ENCODE measurements around the gene PEAR1.

PEAR1 gene

DNA sequence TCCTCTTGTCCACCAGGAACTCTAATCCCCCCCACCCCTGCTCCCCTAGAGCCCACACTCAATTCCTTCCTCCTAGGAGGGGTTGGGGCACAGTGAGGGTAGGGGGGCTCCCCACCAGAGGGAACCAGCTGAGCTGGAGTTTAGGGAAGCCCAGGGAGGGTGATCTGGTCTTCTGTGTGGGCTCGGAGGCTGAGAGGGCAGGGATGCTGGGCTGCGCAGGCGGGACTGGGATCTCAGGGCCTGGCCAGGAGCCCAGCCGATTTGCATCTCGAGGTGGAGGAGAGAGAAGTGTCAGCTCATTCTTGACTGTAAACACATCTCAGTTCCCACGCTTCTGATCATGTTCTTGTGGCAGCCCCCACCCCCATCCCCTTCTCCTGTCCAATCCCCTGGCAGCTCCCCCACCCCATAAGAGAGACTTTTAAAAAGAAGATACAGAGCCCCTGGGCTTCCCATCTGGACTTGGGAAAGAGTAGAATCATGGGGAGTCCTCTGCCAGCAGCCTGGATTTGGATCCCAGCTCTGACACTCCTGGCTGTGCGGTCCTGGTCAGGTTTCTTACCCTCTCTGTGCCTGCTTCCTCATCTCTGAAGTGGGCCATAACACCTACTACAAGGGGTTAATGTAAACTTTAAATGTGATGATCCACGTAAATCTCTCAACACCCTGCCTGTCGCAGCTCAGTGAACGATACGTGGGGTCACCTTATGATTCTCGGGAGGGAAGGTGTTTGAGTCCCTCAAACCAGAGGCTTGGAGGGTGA, 6.6 kb downstream of the PEAR1 start:
- TF ChIP-seq, protein P1, sequence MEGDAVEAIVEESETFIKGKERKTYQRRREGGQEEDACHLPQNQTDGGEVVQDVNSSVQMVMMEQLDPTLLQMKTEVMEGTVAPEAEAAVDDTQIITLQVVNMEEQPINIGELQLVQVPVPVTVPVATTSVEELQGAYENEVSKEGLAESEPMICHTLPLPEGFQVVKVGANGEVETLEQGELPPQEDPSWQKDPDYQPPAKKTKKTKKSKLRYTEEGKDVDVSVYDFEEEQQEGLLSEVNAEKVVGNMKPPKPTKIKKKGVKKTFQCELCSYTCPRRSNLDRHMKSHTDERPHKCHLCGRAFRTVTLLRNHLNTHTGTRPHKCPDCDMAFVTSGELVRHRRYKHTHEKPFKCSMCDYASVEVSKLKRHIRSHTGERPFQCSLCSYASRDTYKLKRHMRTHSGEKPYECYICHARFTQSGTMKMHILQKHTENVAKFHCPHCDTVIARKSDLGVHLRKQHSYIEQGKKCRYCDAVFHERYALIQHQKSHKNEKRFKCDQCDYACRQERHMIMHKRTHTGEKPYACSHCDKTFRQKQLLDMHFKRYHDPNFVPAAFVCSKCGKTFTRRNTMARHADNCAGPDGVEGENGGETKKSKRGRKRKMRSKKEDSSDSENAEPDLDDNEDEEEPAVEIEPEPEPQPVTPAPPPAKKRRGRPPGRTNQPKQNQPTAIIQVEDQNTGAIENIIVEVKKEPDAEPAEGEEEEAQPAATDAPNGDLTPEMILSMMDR (conservative IDR thresholded peaks at IDR 0.05; ENCODE audit: low read depth, low read length), result no peak

GRCh38 chr1:156900896-156901589, 7.5 kb downstream of the PEAR1 start:
- TF ChIP-seq, protein P1 (conservative IDR thresholded peaks at IDR 0.05; ENCODE audit: low read depth, low read length), result no peak
- DNase-seq (ENCODE audit: low read depth), result no peak
- H3K4me3 ChIP-seq (ENCODE audit: low read depth, low read length), result no peak overlapping the region

More for the DNA sequence above, 6.6 kb downstream of the PEAR1 start:
- H3K4me3 ChIP-seq (ENCODE audit: low read depth, low read length), result no peak overlapping the region
- peak; percentile 87 for DNase-seq (ENCODE audit: low read depth)

DNA sequence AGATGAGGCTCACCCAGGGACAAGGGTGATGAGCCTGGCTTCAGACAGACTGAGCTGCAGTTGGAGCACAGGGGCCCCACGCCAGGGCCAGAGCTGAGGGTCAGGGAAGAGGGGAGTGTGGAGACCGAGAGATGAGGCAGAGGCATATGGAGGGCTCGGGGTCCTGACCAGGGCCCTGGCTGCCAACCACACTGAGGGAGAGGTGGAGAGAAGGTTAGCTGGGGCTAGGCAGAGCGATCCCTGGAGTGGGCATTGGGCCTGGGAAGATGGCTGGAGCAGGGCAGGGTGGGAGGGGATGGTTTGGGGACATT, 8.0 kb downstream of the PEAR1 start:
- TF ChIP-seq, protein P1 (conservative IDR thresholded peaks at IDR 0.05; ENCODE audit: low read depth, low read length), result no peak
- no peak overlapping the region for H3K4me3 ChIP-seq (ENCODE audit: low read depth, low read length)
- no peak for DNase-seq (ENCODE audit: low read depth)

- no peak overlapping the region for H3K4me3 ChIP-seq (ENCODE audit: low read depth, low read length)
- TF ChIP-seq, protein P1 (conservative IDR thresholded peaks at IDR 0.05; ENCODE audit: low read depth, low read length), result no peak
- DNase-seq (ENCODE audit: low read depth), result peak; percentile 23
Observed at GRCh38 chr1:156901966-156902915, 8.7 kb downstream of the PEAR1 start.

- no peak overlapping the region for H3K4me3 ChIP-seq (ENCODE audit: low read depth, low read length)
- TF ChIP-seq, protein P1 (conservative IDR thresholded peaks at IDR 0.05; ENCODE audit: low read depth, low read length), result no peak
- no peak for DNase-seq (ENCODE audit: low read depth)
Observed at GRCh38 chr1:156903328-156904091, 10.0 kb downstream of the PEAR1 start.

DNA sequence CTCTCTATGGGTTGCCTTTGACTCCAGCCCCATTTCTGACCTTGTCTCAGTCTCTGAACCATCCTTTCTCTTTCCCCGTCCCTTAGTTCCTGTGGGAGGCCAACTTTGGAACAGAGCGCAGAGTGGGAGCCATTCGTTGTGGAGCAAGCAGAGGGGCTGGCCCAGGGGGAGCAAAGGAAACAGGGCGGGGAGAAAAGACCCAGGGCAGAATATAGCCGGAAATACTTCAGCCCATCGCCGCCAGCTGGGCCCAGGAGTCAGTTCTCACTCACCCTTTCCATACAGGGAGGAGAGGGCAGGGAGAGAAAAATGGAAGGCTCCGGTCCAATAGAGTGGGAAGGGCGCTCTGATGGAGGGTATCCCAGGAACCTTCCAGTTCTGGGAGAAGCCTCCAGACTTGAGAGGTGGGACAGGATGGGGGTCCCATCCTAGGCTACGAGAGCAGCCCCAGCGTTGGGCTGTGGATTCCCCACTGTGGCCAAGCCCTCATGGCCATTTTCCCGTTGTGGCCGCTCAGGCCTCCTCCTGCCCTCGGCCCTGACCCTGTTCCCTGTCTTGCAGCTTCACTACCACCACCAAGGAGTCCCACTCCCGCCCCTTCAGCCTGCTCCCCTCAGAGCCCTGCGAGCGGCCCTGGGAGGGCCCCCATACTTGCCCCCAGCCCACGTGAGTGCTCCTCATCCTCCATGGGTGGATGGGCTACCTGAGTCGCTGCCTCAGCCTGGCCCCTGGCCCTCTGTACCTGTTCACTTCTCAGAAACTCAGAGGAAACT, 10.9 kb downstream of the PEAR1 start:
- DNase-seq (ENCODE audit: low read depth), result no peak
- no peak overlapping the region for H3K4me3 ChIP-seq (ENCODE audit: low read depth, low read length)
- TF ChIP-seq, protein P1 (conservative IDR thresholded peaks at IDR 0.05; ENCODE audit: low read depth, low read length), result no peak
